Neuronal stem cell (in vitro differentiated cells): ENCODE results near the gene TMEM91.
"Not testable (repeated sequence)": the region's sequence is repeated elsewhere in the genome, so short reads cannot be mapped to it uniquely, and the experiment has no call there.

Experiments
- DNase-seq: peaks from one replicate; pipeline ENCODE4 v3.0.0-alpha.2; 2013; ENCODE audit warnings: low spot score
- H2AFZ ChIP-seq: one replicate; pipeline ENCODE4 v1.6.1; 2013; ENCODE audit warnings: mild to moderate bottlenecking, low read length, inconsistent platforms
- H2AK5ac ChIP-seq: 2 replicates; pipeline ENCODE4 v1.6.1; 2013; ENCODE audit warnings: low read depth, mild to moderate bottlenecking, inconsistent platforms, low read length, moderate library complexity, mixed read lengths
- H2BK120ac ChIP-seq: 2 replicates; pipeline ENCODE4 v1.6.1; 2013; ENCODE audit warnings: low read depth, mild to moderate bottlenecking, inconsistent platforms, low read length, moderate library complexity, mixed read lengths
- H2BK12ac ChIP-seq: one replicate; pipeline ENCODE4 v1.6.1; 2013; ENCODE audit warnings: low read length, inconsistent platforms
- H2BK15ac ChIP-seq: 2 replicates; pipeline ENCODE4 v1.6.1; 2013; ENCODE audit warnings: mild to moderate bottlenecking, low read length, inconsistent platforms, mixed read lengths
- H2BK5ac ChIP-seq: one replicate; pipeline ENCODE4 v1.6.1; 2013; ENCODE audit warnings: inconsistent platforms, mild to moderate bottlenecking, low read length, moderate library complexity
- H3K14ac ChIP-seq: one replicate; pipeline ENCODE4 v1.6.1; 2013; ENCODE audit warnings: low read length, inconsistent platforms
- H3K18ac ChIP-seq: 2 replicates; pipeline ENCODE4 v1.6.1; 2013; ENCODE audit warnings: low read length, inconsistent platforms
- H3K23ac ChIP-seq: 2 replicates; pipeline ENCODE4 v1.6.1; 2013; ENCODE audit warnings: low read depth, mild to moderate bottlenecking, mixed read lengths, low read length, inconsistent platforms; ENCODE audit not compliant: poor library complexity
- H3K27ac ChIP-seq: replicated peaks from 3 replicates; pipeline ENCODE4 v1.5.1; 2013; ENCODE audit warnings: low read length, inconsistent platforms
- H3K27me3 ChIP-seq, 3 experiments: 2 replicates each; pipeline ENCODE4 v1.6.1; 2013; ENCODE audit warnings: low read length in 3 of 3, mild to moderate bottlenecking in 2 of 3, inconsistent platforms in 1 of 3, low read depth in 1 of 3, mixed read lengths in 1 of 3, moderate library complexity in 1 of 3; ENCODE audit not compliant: control insufficient read depth in 3 of 3, insufficient read depth in 3 of 3
- H3K36me3 ChIP-seq, 2 donors: replicated peaks in 1 of 2; 2 replicates each; pipeline ENCODE4 v1.6.1; 2013; ENCODE audit warnings: low read length in 2 of 2; ENCODE audit not compliant: control insufficient read depth in 2 of 2, insufficient read depth in 2 of 2
- H3K4ac ChIP-seq: 2 replicates; pipeline ENCODE4 v1.6.1; 2013; ENCODE audit warnings: inconsistent platforms, mild to moderate bottlenecking, low read length, moderate library complexity
- H3K4me1 ChIP-seq, 2 donors: 1 replicate in 1 of 2; 2 replicates in 1 of 2; pipeline ENCODE4 v1.6.1; 2013; ENCODE audit warnings: low read length in 2 of 2, low read depth in 1 of 2; ENCODE audit not compliant: control insufficient read depth in 2 of 2, insufficient read depth in 1 of 2
- H3K4me2 ChIP-seq: one replicate; pipeline ENCODE4 v1.6.1; 2013; ENCODE audit warnings: mild to moderate bottlenecking, low read length, inconsistent platforms; ENCODE audit not compliant: insufficient read depth, poor library complexity, severe bottlenecking
- H3K4me3 ChIP-seq, 2 donors: 2 replicates each; pipeline ENCODE4 v1.5.1; 2013; ENCODE audit warnings: low read length in 2 of 2, mild to moderate bottlenecking in 2 of 2, inconsistent platforms in 1 of 2, moderate library complexity in 1 of 2
- H3K79me1 ChIP-seq: one replicate; pipeline ENCODE4 v1.6.1; 2013; ENCODE audit warnings: low read depth, mild to moderate bottlenecking, inconsistent platforms, low read length, moderate library complexity
- H3K9ac ChIP-seq: one replicate; pipeline ENCODE4 v1.6.1; 2013; ENCODE audit warnings: mild to moderate bottlenecking, low read depth, low read length, inconsistent platforms; ENCODE audit not compliant: poor library complexity
- H3K9me3 ChIP-seq, 2 donors: replicated peaks in 1 of 2; 2 replicates each; pipeline versions ENCODE3 to v1.6.1; 2013; ENCODE audit warnings: low read length in 2 of 2, mild to moderate bottlenecking in 2 of 2, inconsistent platforms in 1 of 2, low read depth in 1 of 2, mixed read lengths in 1 of 2, moderate library complexity in 1 of 2; ENCODE audit not compliant: control insufficient read depth in 2 of 2, insufficient read depth in 1 of 2
- H4K8ac ChIP-seq: one replicate; pipeline ENCODE4 v1.6.1; 2013; ENCODE audit warnings: low read depth, mild to moderate bottlenecking, inconsistent platforms, low read length, moderate library complexity
- H4K91ac ChIP-seq: one replicate; pipeline ENCODE4 v1.6.1; 2013; ENCODE audit warnings: low read length, low read depth, mild to moderate bottlenecking, inconsistent platforms; ENCODE audit not compliant: poor library complexity
- WGBS, 2 donors: extraction: QIAGEN DNeasy Blood & Tissue Kit; methylation state at CpG; one replicate each; pipeline ENCODE4 v1.1.7; 2013; ENCODE audit warnings: missing lambda C conversion rate in 2 of 2, mixed read lengths in 1 of 2; ENCODE audit not compliant: insufficient read length in 2 of 2, insufficient replicate concordance in 1 of 2; ENCODE audit errors: extremely low coverage in 2 of 2; 5-methylcytosine and 5-hydroxymethylcytosine counted together

TMEM91 gene

GRCh38 chr19:41405776-41406175 is 29.4 kb downstream of the TMEM91 start:
- no CpG with 5 or more reads among the region's 6 CpGs for WGBS, 2 donors
- no peak overlapping the region for H2AK5ac ChIP-seq
- no peak overlapping the region for H2BK5ac ChIP-seq
- H3K4me1 ChIP-seq: peaks cover 8 to 9% of the 10 kb centered on the region in 2 donors
- H3K9ac ChIP-seq: no peak overlapping the region
- H2BK12ac ChIP-seq: no peak overlapping the region
- H3K27ac ChIP-seq: no peak overlapping the region
- H4K91ac ChIP-seq: no peak overlapping the region
- H3K14ac ChIP-seq: no peak overlapping the region
- no peak overlapping the region for H3K23ac ChIP-seq
- H3K4me3 ChIP-seq: no peak overlapping the region
- H2AFZ ChIP-seq: no peak overlapping the region
- H3K4me2 ChIP-seq: no peak overlapping the region
- no peaks in the 10 kb centered on the region for H3K9me3 ChIP-seq
- no peak for DNase-seq
- no peaks in the 10 kb centered on the region for H3K79me1 ChIP-seq
- peaks cover under 1 to 3% of the 10 kb centered on the region in 2 donors for H3K36me3 ChIP-seq
- H4K8ac ChIP-seq: peak overlapping the region; percentile 27
- H3K27me3 ChIP-seq: no peaks in the 10 kb centered on the region
- H3K4ac ChIP-seq: no peak overlapping the region
- H3K18ac ChIP-seq: no peak overlapping the region
- no peak overlapping the region for H2BK15ac ChIP-seq
- H2BK120ac ChIP-seq: no peak overlapping the region

- Histone ChIP-seq H2AFZ (peak overlapping the region; percentile 87), H2BK120ac (no peak overlapping the region), H3K4me2 (no peak overlapping the region), H2BK15ac (no peak overlapping the region), H3K9me3 (no peaks in the 10 kb centered on the region), H3K9ac (peak overlapping the region; percentile 2), H3K23ac (no peak overlapping the region), H4K8ac (no peak overlapping the region), H2BK12ac (no peak overlapping the region), H3K79me1 (no peaks in the 10 kb centered on the region), H3K14ac (peak overlapping the region; percentile 47), H3K27me3 (no peaks in the 10 kb centered on the region), H3K4ac (no peak overlapping the region), H3K4me3 (no peak overlapping the region), H4K91ac (no peak overlapping the region), H3K4me1 (peaks cover 8 to 9% of the 10 kb centered on the region in 2 donors), H3K18ac (no peak overlapping the region), H3K36me3 (peaks cover 9 to 13% of the 10 kb centered on the region in 2 donors), H3K27ac (peak overlapping the region; percentile 57), H2AK5ac (no peak overlapping the region), H2BK5ac (no peak overlapping the region)
- WGBS, 2 donors: no CpG with 5 or more reads among the region's 4 CpGs
- DNase-seq: no peak
Measured at GRCh38 chr19:41407271-41407670, 30.9 kb downstream of the TMEM91 start.

DNA sequence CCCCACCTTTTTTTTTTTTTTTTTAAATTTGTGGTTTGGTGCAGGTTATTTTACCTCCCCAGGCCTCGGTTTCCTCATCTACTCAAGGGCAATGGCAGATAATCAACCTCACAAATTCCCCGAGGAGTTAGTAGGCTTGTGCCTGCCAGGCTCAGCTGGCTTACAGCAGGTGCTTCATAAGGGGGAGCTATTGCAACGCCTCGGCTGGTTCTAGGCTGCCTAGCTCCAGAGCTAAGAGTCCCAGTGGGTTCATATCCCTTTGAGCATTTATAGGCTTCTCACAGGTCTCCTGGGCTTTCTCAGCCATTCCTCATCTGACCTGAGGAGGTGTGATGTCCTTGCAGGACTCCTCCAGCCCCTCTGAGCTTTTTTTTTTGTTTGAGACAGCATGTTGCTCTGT is 31.9 kb downstream of the TMEM91 start:
- no peak overlapping the region for H3K18ac ChIP-seq
- H3K9ac ChIP-seq: no peak overlapping the region
- no peak overlapping the region for H2AFZ ChIP-seq
- H3K4me3 ChIP-seq: no peak overlapping the region
- H3K4me2 ChIP-seq: no peak overlapping the region
- no peak overlapping the region for H2BK120ac ChIP-seq
- no peak overlapping the region for H3K14ac ChIP-seq
- H2BK15ac ChIP-seq: no peak overlapping the region
- no peaks in the 10 kb centered on the region for H3K9me3 ChIP-seq
- H2AK5ac ChIP-seq: no peak overlapping the region
- H3K23ac ChIP-seq: no peak overlapping the region
- WGBS, 2 donors: no CpG with 5 or more reads among the region's 4 CpGs
- H2BK12ac ChIP-seq: no peak overlapping the region
- H3K27me3 ChIP-seq: no peaks in the 10 kb centered on the region
- no peak overlapping the region for H3K27ac ChIP-seq
- H3K36me3 ChIP-seq: peaks cover 12 to 17% of the 10 kb centered on the region in 2 donors
- H4K91ac ChIP-seq: no peak overlapping the region
- H3K79me1 ChIP-seq: no peaks in the 10 kb centered on the region
- DNase-seq: no peak
- no peak overlapping the region for H3K4ac ChIP-seq
- H3K4me1 ChIP-seq: peaks cover 8 to 9% of the 10 kb centered on the region in 2 donors
- no peak overlapping the region for H2BK5ac ChIP-seq
- H4K8ac ChIP-seq: no peak overlapping the region

GRCh38 chr19:41408846-41409245 is 32.5 kb downstream of the TMEM91 start:
- H2BK15ac ChIP-seq, H3K23ac ChIP-seq, H2AFZ ChIP-seq, H2BK120ac ChIP-seq, H4K91ac ChIP-seq, H3K27me3 ChIP-seq, H3K14ac ChIP-seq, H4K8ac ChIP-seq, H3K4ac ChIP-seq, H3K4me2 ChIP-seq, DNase-seq, H3K4me1 ChIP-seq, H3K9me3 ChIP-seq, H3K79me1 ChIP-seq, H3K18ac ChIP-seq, H2AK5ac ChIP-seq, H3K4me3 ChIP-seq, H3K27ac ChIP-seq, H2BK5ac ChIP-seq, H3K9ac ChIP-seq, H2BK12ac ChIP-seq: not testable (repeated sequence)
- peaks cover 12 to 18% of the 10 kb centered on the region in 2 donors for H3K36me3 ChIP-seq
- WGBS, 2 donors: no CpG with 5 or more reads among the region's 5 CpGs
